ENCODE results near the gene FLAD1.

The FLAD1 gene

DNA sequence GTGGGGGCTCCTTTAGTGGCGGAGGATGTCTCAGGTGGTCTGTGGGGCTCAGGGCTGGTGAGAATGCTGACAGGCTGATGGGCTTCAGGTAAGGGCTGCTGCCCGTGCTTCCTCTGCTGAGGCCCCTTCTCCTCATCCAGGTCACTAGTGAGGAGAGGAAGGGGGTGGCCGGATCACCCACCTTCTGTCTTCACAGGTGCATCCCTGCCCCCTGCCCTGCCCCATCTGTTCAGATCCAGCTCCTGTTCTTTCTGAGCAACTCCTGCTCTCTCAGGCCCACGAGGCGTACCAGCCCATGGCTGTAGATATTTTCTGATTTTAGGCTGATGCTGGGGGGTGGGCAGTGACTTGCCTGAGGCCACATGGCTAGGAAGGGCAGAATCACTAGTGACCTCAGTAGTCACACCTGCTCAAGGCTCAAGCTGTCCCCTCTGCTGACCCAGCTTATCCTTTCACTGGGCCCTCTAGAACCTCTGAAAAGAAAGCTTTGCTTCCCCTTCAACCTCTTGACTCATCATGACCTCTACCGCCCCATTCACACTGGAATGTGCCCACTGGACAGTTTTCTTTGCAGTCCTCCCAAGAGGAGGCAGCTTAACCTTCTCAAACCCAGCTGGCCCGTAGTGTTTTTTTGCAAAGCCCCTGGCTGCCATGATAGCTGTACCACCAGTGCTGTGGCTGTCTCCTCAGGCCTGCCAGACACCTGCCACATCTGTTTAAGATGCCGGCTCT, 35.6 kb downstream of the FLAD1 start:
- no peak for DNase-seq

DNA sequence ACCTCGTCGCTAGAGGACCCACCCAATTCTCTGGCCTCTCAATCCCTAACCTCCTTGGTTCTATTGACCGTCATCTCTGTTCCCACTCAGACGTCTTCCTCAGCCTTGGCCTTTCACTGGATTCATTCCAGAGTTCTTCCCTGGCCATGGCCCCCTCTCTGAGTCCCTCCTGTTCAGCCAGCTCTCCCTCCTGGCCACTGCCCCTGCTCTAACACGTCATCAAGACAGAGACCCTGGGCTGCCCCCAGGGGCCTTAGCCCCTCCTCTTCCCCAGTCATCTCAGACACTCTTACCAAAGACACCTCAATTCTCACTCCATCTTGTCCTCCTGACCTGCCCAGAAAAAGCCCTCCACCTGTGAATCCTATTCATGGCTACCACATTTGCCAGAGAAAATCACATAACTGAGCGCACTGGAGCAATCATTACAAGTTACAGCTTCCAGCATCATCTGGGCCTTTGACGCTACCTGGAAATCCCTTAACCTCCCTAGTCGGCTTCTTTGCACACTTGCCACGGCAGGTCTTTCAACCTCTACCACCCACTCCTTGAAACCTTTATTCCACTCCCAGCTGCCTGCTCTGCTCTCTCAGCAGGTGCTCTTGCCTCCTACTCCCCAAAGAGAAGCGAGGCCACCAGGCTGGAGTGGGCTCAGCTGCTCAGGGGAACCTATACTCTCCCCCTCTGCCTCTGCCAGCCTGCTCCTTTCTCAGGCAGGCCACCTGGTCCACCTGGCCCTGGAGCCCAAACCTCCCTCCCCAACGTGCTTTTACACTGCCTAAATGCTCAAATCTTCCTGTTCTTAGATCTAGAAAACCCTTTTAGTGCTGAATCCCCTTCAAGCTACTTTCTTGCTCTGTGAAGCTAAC, 36.5 kb downstream of the FLAD1 start:
- DNase-seq = no peak

DNA sequence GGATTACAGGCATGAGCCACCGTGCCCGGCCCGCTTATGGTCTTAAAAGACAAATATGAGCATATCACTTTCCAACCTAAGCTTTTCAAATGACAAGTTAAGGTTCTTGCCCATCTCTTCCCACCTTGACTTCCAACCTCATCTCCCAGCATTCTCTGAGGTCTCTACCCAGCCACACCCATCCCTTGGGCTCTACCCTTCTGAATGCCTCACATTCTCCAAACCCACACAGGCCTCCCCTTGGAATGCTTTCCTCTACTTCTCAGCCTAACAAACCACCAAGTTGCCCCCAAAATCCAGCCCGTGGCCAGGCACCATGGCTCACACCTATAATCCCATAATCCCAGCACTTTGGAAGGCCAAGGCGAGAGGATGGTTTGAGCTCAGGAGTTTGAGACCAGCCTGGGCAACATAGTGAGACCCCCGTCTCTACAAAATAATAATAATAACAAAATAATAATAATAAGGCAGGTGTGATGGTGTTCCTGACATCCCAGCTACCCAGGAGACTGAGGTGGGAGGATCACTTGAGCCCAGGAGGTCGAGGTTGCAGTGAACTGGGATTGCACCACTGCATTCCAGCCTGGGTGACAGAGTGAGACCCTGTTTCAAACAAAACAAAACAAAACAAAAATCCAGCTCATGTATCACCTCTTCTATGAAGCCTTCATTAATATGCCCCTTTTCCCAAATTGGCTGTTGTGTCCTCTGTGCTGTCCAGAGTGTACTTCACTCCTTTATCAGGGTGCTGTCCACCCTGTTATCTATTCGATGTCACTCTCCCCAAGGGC, 39.2 kb downstream of the FLAD1 start:
- no peak for DNase-seq

DNA sequence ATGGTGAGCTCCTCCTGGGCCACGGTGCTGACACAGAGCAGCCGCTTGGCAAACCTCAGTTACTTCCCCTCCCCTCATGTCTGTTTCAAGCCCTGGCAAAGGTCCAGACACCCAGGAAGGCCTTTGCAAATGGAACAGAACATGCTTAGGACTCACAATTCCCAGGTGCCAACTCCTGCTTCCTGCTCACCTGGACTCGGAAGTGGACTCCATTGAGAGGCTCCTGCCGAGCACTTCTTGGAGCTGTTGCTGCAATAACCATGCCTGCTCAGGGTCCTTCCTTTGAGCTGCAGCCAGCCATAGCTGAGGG, 39.7 kb downstream of the FLAD1 start:
- no peak for DNase-seq

DNA sequence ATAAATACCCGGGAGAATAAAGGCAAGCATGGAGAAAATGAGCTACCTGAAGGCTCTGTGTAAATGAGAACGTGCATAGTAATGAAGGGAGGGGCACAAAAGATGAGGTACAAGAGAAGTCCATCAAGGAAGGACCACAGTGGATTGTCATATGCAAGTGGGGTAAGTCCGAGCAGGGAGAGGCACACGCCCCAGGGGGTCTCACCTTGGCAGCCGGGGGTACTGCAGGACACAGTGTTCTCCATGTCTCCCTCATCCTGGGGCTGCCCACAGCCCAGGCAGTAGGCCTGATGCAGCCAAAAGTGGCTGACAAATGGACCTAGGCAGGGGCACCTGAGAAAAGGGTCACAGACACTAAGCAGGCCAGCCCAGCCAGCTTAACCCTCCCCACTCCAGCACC, 40.5 kb downstream of the FLAD1 start:
- no peak for DNase-seq

- DNase-seq = no peak
Measured at GRCh38 chr1:155024315-155024714, 41.2 kb downstream of the FLAD1 start.

- DNase-seq = no peak
Measured at GRCh38 chr1:155026154-155026553, 43.0 kb downstream of the FLAD1 start.

GRCh38 chr1:155026588-155026987, 43.4 kb downstream of the FLAD1 start:
- no peak for DNase-seq

- no peak for DNase-seq
Measured at GRCh38 chr1:155029513-155030242, 46.5 kb downstream of the FLAD1 start.

- DNase-seq = no peak
Measured at GRCh38 chr1:155030243-155030795, 47.2 kb downstream of the FLAD1 start.

DNA sequence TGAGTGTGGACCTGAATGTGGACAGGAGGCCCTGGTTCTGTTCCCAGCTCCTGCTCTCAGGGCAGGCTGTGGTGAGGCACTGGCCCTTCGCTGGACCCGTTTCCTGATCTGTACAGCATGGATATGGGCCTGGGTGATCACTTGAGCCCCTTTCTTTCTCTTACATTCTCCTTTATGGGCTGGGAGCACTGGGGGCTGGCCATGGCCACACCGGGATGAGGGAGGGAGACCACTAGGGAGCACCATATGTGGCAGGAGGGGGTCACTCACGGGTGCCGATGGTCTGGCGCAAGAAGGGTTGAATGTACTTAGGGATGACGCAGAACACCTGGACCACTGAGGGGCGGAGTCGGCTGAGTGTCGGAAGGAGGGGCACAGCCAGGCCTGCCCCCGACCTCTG, 47.8 kb downstream of the FLAD1 start:
- DNase-seq = no peak

DNA sequence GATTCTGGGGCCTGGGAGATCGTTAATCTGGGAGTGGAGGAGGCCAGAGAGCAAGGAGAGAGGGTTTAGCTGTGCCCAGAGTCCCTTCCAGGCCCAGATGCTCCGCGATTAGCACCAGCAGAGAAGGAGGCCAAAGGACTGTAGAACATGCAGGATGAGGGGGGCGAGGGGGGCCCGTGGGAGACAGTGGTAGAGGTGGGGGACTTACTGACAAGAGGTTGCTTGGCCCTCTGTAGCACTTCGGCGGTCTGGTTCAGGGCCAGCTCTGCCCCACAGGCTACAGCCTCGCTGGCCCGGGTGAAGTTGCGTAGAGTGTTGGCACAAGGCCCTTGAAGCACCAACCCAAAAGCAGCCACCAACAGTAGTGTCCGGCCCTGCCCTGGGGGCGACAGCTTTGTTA, 49.7 kb downstream of the FLAD1 start:
- DNase-seq = no peak

GRCh38 chr1:155033524-155033923, 50.4 kb downstream of the FLAD1 start, which contains the start of the genes DCST1 and DCST2:
DCST1 (plus strand) TSS chr1:155033824; CDS start chr1:155034037, 213 bp downstream.
DCST2 (minus strand) TSS chr1:155033781; CDS start chr1:155033701, 80 bp downstream.
- no peak for DNase-seq

DNA sequence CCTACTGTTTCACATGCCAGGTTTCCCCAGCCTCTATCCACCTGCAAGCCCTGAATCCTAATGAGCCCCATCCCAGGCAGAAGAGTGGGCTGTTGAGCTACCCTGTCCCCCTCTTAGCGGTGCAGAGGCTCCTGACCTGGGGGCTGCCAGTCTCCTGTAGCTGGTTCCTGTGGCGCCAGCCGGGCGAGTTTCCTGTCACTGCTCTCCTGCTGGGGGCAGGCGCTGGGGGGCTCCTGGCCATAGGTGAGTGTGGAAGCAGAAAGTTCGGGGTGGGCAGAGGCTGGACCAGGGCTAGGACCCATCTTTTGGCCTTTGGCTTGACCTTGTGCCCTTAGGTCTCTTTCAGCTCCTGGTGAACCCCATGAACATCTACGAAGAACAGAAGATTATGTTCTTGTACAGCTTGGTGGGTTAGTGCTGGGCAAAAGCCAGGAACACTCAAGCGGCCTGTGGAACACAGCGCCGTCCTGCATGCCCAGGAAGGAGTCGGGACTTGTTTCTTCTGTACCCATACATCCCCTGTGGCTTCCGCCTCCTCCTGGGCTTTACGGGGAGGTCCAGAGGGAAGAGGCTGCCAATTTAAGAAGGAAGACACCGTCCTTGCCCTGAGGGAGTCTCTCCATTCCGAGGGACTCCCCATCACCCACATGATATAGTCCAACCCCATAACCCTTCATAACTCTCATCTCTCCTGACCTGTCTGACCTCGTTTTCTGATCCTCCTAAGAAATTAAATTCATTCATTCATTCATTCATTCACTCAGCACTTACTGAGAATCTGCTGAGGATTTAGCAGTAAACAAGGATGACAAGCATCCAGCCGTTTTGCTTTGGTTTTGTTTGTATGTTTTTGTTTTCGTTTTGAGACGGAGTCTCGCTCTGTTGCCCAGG, 51.4 kb downstream of the FLAD1 start:
- no peak for DNase-seq

DNA sequence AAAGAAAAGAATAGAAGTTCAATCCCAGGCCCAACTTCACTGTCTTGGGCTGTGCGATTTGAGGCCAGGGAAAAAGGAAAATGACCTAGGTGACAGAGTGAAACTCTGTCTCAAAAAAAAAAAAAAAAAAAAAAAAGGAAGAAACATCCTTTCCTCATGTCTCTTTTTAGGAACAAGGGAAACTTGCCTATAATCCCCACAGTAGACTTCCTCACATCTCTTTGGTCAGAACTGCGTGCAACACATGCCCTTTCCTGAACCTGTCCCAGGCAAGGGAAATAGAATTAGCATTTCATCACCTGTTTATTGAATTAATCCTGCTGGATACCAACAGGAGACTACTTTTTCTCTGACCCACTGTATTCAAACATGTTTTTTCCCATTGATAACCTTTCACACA, 52.8 kb downstream of the FLAD1 start:
- no peak for DNase-seq

DNA sequence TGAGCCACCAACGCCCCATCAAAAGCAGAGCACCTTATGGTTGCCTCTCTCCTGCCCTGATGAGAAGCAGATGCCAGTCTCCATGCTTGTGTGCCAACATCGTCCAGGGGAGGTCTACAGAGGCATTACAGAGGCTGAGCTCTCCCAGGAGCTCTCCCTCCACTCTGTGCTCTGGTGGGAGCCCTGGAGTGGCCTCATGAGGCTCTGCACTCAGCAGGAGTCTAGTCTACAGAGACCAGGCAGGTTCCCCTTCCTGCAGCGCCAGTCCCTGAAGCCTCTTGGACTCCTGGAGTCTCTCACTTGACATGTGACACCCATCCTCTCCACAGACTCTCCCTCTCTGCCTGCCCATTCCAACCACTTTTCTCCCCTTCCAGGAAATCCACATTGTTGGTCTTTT, 53.9 kb downstream of the FLAD1 start:
- DNase-seq = no peak

- DNase-seq = no peak
Measured at GRCh38 chr1:155037851-155038441, 54.8 kb downstream of the FLAD1 start.

GRCh38 chr1:155038602-155039307, 55.6 kb downstream of the FLAD1 start:
- DNase-seq = no peak

DNA sequence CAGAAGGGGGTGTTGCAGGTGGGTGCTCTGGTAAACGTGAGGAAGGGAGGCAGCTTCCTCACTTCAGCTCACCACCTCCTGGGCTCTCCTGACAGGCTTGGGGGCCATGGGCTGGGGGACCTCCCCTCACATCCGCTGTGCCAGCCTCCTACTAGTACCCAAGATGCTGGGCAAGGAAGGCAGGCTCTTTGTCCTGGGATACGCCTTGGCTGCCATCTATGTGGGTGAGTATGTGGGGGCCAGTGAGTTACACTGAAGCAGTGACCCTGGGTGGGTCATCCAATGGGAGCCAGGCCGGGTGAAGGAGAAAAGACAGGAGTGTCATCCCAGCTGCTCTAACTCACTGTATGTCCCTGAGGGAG, 56.1 kb downstream of the FLAD1 start:
- DNase-seq = no peak

- DNase-seq = no peak
Measured at GRCh38 chr1:155040358-155041093, 57.4 kb downstream of the FLAD1 start.
